ENCODE results near the gene PAX2.

DNA sequence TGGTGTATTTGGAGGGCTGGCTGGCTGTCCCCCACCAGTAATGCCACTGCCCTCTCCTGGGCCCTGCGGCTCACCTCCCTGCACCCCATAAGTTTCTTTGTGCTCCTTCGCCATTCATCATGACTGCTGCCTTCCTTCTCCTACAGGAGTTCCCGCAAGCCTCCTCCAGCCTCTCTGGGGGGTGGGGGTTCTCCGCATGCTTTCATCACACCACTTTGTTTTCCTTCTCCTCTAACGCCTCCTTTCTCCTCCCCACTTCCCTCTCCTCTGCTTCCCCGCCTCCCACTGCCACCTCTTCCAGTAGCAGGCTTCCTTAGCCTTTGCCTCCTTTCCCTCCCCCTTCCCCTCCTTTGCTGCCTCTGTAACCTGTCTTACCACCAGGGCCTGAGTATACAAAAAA is 58.1 kb downstream of the PAX2 start:
- TF ChIP-seq, protein P1, sequence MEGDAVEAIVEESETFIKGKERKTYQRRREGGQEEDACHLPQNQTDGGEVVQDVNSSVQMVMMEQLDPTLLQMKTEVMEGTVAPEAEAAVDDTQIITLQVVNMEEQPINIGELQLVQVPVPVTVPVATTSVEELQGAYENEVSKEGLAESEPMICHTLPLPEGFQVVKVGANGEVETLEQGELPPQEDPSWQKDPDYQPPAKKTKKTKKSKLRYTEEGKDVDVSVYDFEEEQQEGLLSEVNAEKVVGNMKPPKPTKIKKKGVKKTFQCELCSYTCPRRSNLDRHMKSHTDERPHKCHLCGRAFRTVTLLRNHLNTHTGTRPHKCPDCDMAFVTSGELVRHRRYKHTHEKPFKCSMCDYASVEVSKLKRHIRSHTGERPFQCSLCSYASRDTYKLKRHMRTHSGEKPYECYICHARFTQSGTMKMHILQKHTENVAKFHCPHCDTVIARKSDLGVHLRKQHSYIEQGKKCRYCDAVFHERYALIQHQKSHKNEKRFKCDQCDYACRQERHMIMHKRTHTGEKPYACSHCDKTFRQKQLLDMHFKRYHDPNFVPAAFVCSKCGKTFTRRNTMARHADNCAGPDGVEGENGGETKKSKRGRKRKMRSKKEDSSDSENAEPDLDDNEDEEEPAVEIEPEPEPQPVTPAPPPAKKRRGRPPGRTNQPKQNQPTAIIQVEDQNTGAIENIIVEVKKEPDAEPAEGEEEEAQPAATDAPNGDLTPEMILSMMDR (IDR thresholded peaks at IDR 0.05): no peak
- TF ChIP-seq POLR2A (IDR thresholded peaks at IDR 0.05): no peak

Measured in testis (tissue), 2 donors.